ENCODE measurements around the gene FEV.

FEV gene

GRCh38 chr2:218985021-218985324, at the start of gene FEV:
FEV (minus strand) TSS chr2:218985184; CDS start chr2:218985075, 109 bp downstream.
- DNase-seq: no peak

- no peak for DNase-seq
Measured at GRCh38 chr2:219032051-219032745, 47.2 kb upstream of the FEV start.

DNA sequence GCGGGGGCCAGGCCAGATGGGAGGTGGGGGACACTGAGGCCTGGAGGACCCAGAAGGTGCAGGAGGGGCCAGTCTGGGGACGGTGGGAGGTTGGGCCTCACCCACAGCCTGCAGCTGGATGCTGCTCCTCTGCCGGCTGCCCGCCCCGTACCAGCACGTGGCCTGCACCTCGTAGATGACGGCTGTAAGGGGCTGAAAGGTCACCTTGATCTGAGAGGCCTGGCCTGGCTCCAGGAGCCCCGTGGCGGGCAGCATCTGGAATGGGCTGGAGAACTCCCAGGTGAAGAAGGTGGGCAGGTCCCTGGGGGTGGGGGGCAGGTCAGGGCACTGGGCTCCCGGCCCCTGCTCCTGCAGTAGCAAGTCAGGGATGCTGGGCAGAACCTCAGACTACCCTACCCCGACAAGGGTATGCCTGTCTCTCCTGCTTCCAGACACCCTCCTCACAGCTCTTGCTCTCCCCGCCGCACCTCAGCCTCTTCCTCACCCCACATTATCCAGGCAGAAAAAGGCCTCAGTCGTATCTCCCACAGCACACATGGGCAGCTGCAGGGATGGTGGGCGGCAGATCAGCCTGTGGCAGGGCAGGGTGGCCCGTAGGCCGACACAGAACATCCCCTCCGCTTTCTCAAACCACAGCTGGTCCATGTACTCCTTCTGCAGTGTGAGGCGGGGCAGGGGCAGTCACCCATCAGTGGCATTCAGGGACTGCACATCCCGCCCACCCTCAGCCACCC, 46.2 kb upstream of the FEV start:
- DNase-seq: no peak

- DNase-seq: no peak
Measured at GRCh38 chr2:219030177-219030940, 45.4 kb upstream of the FEV start.

DNA sequence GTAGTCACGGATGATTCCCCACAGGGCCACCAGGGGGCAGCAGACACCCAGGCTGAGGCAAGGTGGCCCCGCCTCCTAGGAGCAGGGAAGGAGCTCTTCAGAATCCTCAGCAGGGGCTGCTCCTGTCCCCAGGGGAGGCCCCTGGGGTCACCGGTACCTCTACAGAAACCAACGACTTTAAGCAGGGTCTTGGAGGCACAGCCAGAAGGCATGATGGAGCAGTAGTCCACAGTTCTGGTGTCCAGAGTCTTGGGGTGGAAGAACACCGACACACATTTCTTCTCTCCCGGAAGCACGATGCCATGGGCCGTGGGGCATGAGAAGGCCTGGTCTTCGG, 44.8 kb upstream of the FEV start:
- DNase-seq: peak; percentile 67

DNA sequence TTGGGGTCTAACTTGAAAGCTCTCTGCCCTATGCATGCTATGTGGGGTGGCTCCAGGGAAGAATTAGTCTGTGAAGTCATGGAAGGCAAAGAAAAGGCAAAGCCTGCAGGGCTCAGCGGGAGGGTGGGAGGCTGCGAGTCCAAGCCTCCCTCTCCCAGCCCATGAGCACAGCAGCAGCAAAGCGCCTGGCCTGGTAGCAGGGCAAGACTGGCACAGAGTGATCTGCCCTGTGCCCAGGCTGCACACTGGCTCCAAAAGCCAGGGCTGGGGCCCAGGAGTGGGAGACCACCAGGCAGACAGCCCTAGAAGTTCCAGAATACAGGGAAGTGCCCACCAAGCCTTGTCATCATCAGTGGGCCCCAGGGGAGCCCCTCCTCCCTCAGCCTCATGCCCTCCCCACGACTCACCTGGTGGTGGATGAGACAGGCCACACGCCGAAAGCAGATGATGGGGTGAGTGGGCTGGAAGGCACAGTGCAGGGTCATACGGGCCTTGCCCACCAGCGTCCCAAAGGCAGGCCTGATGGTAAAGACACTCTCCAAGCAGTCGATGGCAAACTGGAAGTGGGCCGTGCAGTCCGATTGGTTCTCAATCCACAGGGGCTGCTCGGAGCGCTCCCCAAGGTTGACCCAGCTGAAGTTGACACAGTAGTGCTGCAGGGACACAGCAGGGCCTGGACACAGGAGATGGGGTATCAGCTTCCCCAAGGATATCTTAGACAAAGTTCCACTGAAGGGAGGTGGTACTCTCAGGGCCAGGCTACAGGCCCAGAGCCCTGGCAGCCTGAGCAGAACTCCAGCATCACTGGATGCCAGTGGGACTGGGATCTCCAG, 44.2 kb upstream of the FEV start:
- no peak for DNase-seq

- DNase-seq: no peak
Measured at GRCh38 chr2:219028141-219028540, 43.2 kb upstream of the FEV start.

- no peak for DNase-seq
Measured at GRCh38 chr2:219027511-219028055, 42.6 kb upstream of the FEV start.

DNA sequence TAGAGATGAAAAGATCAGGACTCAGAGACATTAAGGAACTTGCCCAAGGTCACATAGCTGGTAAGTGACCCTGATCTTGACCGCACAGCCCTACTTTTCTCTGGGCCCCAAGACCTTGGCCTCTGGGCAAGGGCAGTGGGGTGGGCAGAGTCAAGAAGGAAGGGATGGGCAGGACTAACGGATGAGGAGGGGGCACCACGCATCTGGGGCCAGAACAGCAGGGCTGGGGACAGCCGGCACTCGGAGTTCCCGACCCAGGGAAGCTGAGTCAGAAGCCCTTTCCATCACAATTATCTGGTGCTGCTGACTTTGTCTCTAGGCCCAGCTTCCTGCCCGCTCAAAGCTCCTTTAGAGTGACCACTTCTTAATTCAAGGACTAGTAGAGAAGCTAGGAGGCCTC, 42.0 kb upstream of the FEV start:
- DNase-seq: no peak

- no peak for DNase-seq
Measured at GRCh38 chr2:219025637-219026585, 40.9 kb upstream of the FEV start.

DNA sequence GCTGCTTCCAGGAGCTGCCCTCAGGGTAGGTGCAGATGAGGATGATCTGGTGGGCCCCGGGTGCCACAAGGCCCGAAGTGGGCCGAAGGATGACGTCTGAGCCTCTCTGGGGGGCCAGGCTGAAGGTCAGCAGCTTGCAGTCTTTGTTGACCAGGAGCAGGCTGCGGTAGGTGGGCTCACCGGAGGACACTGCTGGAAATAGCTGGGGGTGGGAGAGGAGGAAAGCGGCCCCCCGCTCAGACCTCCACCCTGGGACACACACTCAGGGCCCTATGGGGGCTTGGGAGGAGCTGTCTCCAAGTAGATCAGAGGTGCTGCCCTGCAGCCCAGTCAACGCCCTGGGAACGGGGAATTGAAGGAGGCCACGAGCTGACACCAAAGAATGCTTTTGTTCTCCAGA, 39.1 kb upstream of the FEV start:
- DNase-seq: no peak

DNA sequence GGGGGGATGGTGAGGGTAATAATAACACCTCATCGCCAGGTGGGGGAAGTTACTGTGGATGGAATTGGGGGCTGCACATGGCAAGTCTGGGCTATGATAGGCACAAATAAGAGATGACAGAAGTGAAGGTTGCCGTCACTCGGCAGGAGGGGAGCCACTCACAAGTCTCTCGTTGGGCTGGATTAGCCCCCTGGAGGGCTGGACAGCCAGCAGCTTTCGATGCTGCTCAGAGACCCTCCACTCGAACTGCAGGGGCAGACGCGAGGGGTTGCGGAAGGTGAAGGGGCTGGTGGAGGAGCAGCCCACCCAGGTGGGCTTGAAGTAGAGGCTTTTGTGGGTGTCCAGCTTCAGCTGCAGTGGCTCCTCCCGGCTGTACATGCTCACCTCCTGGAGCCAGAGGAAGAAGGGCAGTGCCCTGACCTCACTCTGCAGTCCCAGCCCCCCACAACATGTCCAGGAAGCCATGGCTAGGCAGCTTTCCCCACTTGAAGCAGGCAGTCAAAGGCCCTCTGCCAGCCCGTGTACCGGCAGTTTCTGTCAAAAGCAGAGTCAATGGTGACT, 38.1 kb upstream of the FEV start:
- no peak for DNase-seq

DNA sequence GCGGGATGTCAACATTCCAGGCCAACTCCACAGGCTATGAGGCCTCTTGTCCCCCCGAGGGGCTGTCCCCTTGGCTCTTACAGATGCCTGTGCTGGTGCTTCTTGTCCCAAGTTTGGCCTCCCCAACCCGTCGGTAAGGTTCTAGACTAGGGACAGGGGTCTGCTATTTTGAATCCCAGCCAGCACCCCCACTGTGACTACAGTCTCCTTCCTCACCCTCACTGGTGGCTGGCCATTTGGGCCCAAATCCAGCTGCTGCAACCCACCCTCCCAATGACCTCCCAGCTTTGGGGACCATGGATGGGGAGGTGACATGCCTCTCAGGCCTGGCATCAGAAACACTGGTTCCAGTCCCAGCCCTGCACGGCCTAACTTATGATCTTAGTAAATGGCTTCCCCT, 37.6 kb upstream of the FEV start:
- DNase-seq: no peak

GRCh38 chr2:219022041-219022440, 37.1 kb upstream of the FEV start:
- DNase-seq: no peak

- DNase-seq: no peak
Measured at GRCh38 chr2:219021591-219021990, 36.6 kb upstream of the FEV start.

DNA sequence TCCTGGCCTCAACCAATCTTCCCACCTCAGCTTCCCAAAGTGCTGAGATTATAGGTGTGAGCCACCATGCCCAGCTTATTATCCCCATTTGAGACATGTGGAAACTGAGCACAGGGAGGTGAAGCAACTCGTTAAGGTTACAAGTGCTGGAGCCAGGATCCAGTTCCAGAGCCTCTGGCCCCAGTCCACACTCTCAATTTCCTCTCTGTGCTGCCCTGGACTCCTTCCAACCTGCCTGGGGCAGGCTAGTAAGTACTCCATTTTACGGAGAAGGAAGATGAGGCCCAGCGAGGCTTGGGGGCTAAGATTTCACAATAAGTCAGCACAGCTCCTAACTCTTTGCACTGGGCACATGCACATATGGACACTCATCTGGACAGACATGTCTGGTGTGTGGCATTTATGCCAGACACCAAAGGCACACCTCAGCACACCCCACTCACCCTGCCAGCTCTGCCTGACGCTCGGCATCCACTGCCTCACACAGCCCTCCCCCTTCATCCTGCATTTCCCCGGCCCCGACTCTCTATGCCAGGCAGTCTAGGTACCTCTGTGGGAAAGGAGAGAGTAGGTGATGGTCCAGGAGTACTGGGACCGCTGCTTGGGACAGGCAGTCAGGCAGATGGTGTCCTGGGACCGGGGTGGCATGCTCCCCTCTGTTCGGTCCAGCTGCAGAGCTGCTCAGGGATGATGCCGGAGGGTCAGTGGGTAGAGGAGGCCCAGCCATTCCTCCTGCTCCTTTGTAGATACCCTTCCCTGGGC, 35.8 kb upstream of the FEV start:
- DNase-seq: no peak

DNA sequence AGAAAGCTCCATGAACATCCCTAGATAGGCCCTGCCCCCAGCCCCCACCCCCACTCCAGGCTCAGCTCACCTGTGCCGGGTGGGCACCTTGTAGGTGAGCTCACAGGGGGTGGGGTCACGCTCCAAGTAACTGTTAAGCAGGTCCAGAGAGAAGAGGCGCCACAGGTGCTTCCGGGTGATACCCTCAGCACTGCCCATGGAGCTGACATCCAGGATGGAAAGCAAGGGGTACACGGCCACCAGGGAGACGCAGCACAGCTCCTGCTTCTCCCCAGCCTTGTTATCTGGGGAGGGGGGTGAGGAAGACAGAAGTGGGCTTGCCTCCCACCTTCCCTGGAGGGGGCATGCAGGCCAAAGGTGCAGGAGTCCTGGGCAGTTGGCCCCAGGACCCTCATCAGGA, 34.5 kb upstream of the FEV start:
- DNase-seq: no peak

DNA sequence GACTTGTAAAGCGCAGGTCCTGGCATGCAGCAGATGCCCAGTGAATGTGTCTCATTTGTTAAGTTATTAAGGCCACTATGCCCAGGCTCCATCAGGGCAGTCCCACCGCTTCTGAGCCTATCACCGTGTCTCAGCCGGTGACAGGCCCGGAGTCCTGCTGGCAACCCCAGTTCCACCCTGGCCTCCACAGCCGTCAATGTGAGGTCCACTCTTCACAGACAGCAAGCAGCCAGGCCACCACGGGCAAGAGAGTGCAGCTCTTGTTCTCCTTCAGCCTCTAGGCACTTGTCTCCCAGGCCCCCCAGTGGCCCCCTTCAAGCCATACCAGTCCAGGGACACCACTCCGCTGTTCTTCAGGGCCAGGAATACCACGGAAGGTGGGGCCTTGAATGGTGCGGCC, 33.7 kb upstream of the FEV start:
- no peak for DNase-seq

DNA sequence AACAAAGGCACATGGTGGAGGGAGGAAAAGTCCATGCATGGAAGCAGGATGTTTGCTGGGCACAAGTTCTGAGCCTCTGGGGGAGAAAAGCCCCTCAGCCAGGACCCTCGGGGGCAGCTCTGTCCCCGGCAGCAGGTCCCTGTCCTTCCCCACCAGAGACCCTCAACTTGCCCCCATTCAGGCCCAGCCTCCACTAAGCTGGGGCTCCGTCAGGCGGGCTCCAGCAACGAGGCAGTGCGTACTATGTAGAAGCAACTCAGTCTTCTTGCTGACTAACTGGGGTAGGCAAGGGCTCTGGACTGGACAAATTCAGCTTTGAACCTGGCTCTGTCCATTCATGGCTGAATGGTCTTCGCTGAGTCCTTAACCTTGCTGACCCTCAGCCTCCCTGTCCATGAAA, 33.3 kb upstream of the FEV start:
- no peak for DNase-seq

GRCh38 chr2:219017201-219017931, 32.4 kb upstream of the FEV start:
- no peak for DNase-seq
